B cell (primary cell): ENCODE results near the gene PIK3CB.
"Not testable (repeated sequence)": the region's sequence is repeated elsewhere in the genome, so short reads cannot be mapped to it uniquely, and the experiment has no call there.

Experiments
- CTCF ChIP-seq: fragments of 200-600 bp; IDR thresholded peaks from one replicate; pipeline ENCODE4 v1.8.0; 2022; ENCODE audit warnings: antibody characterized with exemption, mild to moderate bottlenecking
- EZH2 ChIP-seq: IDR thresholded peaks from 2 replicates; pipeline ENCODE4 v1.6.1; 2012; ENCODE audit warnings: borderline replicate concordance, low read depth, mild to moderate bottlenecking, moderate library complexity, low read length; ENCODE audit not compliant: insufficient read depth, poor library complexity, severe bottlenecking

- not testable (repeated sequence) for TF ChIP-seq CTCF, EZH2
Measured at GRCh38 chr3:138832473-138833057, 2.2 kb downstream of the PIK3CB start.
